Testis (tissue), 2 donors: Measurements from ENCODE around the gene ANKK1.

Source experiments
- POLR2A ChIP-seq: fragments of 450-650 bp; IDR thresholded peaks from one replicate; pipeline ENCODE4 v1.6.1; 2017; ENCODE audit warnings: antibody characterized with exemption, mild to moderate bottlenecking, moderate library complexity
- TF ChIP-seq, protein P1 (sequence below), 3 experiments: fragments of 450-650 bp in 2 of 3; fragments of 200-600 bp in 1 of 3; sonication (generic) in 1 of 3; IDR thresholded peaks; one replicate each; pipeline ENCODE4 v1.5.1; 2016 to 2019; ENCODE audit warnings: antibody characterized with exemption in 3 of 3, mild to moderate bottlenecking in 2 of 3, moderate library complexity in 1 of 3

DNA sequence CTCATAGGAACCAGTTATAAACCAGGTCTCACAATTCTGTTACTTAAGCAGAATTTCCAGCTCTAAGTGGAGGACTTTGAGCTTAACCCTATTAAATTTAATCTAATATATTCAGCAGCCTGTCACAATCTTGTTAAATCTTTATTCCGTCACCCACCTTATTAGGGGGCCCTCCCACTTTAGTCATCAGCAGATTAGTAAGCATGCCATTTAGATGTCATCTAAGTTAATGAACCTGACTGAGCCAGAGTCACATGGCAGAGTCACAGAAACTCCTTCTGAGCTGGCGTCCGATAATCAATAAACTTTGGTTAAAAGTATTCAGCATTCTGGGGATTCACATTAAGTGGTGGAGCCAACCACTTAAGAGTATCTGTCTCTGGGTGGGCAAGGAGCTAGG lies 38.1 kb upstream of the ANKK1 start:
- TF ChIP-seq, protein P1, sequence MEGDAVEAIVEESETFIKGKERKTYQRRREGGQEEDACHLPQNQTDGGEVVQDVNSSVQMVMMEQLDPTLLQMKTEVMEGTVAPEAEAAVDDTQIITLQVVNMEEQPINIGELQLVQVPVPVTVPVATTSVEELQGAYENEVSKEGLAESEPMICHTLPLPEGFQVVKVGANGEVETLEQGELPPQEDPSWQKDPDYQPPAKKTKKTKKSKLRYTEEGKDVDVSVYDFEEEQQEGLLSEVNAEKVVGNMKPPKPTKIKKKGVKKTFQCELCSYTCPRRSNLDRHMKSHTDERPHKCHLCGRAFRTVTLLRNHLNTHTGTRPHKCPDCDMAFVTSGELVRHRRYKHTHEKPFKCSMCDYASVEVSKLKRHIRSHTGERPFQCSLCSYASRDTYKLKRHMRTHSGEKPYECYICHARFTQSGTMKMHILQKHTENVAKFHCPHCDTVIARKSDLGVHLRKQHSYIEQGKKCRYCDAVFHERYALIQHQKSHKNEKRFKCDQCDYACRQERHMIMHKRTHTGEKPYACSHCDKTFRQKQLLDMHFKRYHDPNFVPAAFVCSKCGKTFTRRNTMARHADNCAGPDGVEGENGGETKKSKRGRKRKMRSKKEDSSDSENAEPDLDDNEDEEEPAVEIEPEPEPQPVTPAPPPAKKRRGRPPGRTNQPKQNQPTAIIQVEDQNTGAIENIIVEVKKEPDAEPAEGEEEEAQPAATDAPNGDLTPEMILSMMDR (IDR thresholded peaks at IDR 0.05) = no peak
- TF ChIP-seq POLR2A = no peak
